ENCODE results near the gene ZNF653.

DNA sequence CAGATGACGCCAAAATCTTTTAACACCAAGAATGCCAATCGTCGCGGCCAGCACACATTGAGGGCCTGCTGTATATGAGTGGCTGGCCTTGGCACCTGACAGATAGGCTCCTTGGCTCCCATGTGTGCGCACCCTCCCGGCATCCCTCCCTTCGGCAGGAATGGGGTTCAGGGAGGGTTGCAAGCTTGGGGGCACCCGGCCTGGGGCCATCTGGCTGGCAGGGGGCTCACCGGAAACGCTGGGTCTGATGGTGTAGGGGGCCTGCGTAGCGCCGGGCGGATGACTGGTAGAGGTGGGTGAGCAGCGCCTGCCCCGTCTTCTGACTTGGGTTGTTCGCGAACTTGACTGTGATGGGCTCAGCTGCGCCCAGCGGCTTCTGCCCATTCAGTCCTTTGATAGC is 47.8 kb downstream of the ZNF653 start:
- TF ChIP-seq, protein P1, sequence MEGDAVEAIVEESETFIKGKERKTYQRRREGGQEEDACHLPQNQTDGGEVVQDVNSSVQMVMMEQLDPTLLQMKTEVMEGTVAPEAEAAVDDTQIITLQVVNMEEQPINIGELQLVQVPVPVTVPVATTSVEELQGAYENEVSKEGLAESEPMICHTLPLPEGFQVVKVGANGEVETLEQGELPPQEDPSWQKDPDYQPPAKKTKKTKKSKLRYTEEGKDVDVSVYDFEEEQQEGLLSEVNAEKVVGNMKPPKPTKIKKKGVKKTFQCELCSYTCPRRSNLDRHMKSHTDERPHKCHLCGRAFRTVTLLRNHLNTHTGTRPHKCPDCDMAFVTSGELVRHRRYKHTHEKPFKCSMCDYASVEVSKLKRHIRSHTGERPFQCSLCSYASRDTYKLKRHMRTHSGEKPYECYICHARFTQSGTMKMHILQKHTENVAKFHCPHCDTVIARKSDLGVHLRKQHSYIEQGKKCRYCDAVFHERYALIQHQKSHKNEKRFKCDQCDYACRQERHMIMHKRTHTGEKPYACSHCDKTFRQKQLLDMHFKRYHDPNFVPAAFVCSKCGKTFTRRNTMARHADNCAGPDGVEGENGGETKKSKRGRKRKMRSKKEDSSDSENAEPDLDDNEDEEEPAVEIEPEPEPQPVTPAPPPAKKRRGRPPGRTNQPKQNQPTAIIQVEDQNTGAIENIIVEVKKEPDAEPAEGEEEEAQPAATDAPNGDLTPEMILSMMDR (IDR thresholded peaks at IDR 0.05 in 2 of 3, conservative IDR thresholded peaks at IDR 0.05 in 1 of 3; ENCODE audit: insufficient read depth in 2 of 3, low read depth in 1 of 3, low read length in 3 of 3): no peak
- TF ChIP-seq ZNF274 (IDR thresholded peaks at IDR 0.05; ENCODE audit: borderline replicate concordance, low read depth, low read length) (no peak), TAF1 (IDR thresholded peaks at IDR 0.05; ENCODE audit: control insufficient read depth, extremely low read depth, insufficient read depth, low read length, severe bottlenecking) (no peak), FOXP1 (CRISPR knock-in tag; IDR thresholded peaks at IDR 0.05) (no peak), FOSL1 (tag; conservative IDR thresholded peaks at IDR 0.05) (no peak), C11orf30 (IDR thresholded peaks at IDR 0.05; ENCODE audit: low read depth) (no peak), MAFK (IDR thresholded peaks at IDR 0.05; ENCODE audit: low read length) (no peak), BDP1 (IDR thresholded peaks at IDR 0.05; ENCODE audit: insufficient read depth, insufficient read length) (no peak)

Data from K562 (cell line).